PFSK-1 (cell line): ENCODE measurements around the gene KDM2A.

ENCODE experiments used
- FOXP2 ChIP-seq: optimal IDR thresholded peaks from 2 replicates; pipeline ENCODE3; 2011; ENCODE audit warnings: borderline replicate concordance, control low read depth, inconsistent platforms; ENCODE audit not compliant: insufficient read depth; ENCODE audit errors: extremely low read length, extremely low read depth
- POLR2AphosphoS5 ChIP-seq: IDR thresholded peaks from 2 replicates; pipeline ENCODE4 v1.6.1; 2012; ENCODE audit warnings: low read depth, mild to moderate bottlenecking, control low read depth, low read length, moderate library complexity
- REST ChIP-seq, 2 experiments: IDR thresholded peaks; 2 replicates each; pipeline versions ENCODE4 v1.6.1 to v1.8.0; 2011 to 2012; ENCODE audit warnings: low read depth in 2 of 2, low read length in 2 of 2, control low read depth in 1 of 2, inconsistent platforms in 1 of 2, mild to moderate bottlenecking in 1 of 2, moderate library complexity in 1 of 2; ENCODE audit not compliant: insufficient read depth in 1 of 2
- SIN3A ChIP-seq: IDR thresholded peaks from 2 replicates; pipeline ENCODE4 v1.6.1; 2012; ENCODE audit warnings: mild to moderate bottlenecking, low read length, moderate library complexity, borderline replicate concordance; ENCODE audit not compliant: insufficient read depth
- TAF1 ChIP-seq: IDR thresholded peaks from 2 replicates; pipeline ENCODE4 v1.6.1; 2012; ENCODE audit warnings: low read length, control low read depth, borderline replicate concordance; ENCODE audit not compliant: insufficient read depth

- no peak for TF ChIP-seq REST (IDR thresholded peaks at IDR 0.05; ENCODE audit: insufficient read depth in 1 of 2, low read depth in 2 of 2, low read length in 2 of 2)
- no peak for TF ChIP-seq TAF1
- no peak for TF ChIP-seq FOXP2
- no peak for TF ChIP-seq POLR2AphosphoS5
- TF ChIP-seq SIN3A, result no peak
Measured at GRCh38 chr11:67117176-67117575, 1.9 kb upstream of the KDM2A start.
